K562 (cell line): Measurements from ENCODE around the gene KLKB1.

ENCODE experiments used
- EZH2 ChIP-seq: IDR thresholded peaks from 2 replicates; pipeline ENCODE4 v1.6.1; 2012; ENCODE audit warnings: low read depth, mild to moderate bottlenecking, inconsistent platforms, low read length, borderline replicate concordance
- HNRNPK ChIP-seq: fragments of 200-400 bp; formaldehyde crosslinking; IDR thresholded peaks from one replicate; pipeline ENCODE4 v1.6.1; 2018; ENCODE audit warnings: mild to moderate bottlenecking, low read depth, low read length; ENCODE audit not compliant: poor library complexity, severe bottlenecking
- STAG1 ChIP-seq: sonication (generic); formaldehyde crosslinking; IDR thresholded peaks from 2 replicates; pipeline ENCODE4 v1.5.0; 2020; ENCODE audit warnings: missing genetic modification reagents, borderline replicate concordance
- ZNF263 ChIP-seq: sonication (generic); formaldehyde crosslinking; IDR thresholded peaks from 2 replicates; pipeline ENCODE4 v1.8.0; 2022; ENCODE audit warnings: mild to moderate bottlenecking, missing genetic modification reagents, borderline replicate concordance
- TF ChIP-seq, protein P1 (sequence below), 3 experiments: IDR thresholded peaks in 2 of 3; conservative IDR thresholded peaks in 1 of 3; 2 replicates each; pipeline ENCODE4 v1.5.1; 2011 to 2012; ENCODE audit warnings: low read length in 3 of 3, mild to moderate bottlenecking in 3 of 3, control low read depth in 2 of 3, improper control_type of control experiment in 1 of 3, inconsistent platforms in 1 of 3, low read depth in 1 of 3, mixed read lengths in 1 of 3, moderate library complexity in 1 of 3; ENCODE audit not compliant: insufficient read depth in 2 of 3
- TF ChIP-seq, protein P2 (sequence below), 3 experiments: fragments of 200-800 bp in 1 of 3; fragments of 250-450 bp in 1 of 3; fragments of 450-650 bp in 1 of 3; sonication (Bioruptor Pico) in 1 of 3; sonication (Bioruptor generic) in 1 of 3; formaldehyde crosslinking in 1 of 3; IDR thresholded peaks; 2 replicates each; pipeline versions ENCODE4 v1.6.1 to v1.8.0; 2016 to 2022; ENCODE audit warnings: mild to moderate bottlenecking in 2 of 3, missing genetic modification characterization in 2 of 3, missing compliant biosample characterization in 1 of 3, moderate library complexity in 1 of 3

DNA sequence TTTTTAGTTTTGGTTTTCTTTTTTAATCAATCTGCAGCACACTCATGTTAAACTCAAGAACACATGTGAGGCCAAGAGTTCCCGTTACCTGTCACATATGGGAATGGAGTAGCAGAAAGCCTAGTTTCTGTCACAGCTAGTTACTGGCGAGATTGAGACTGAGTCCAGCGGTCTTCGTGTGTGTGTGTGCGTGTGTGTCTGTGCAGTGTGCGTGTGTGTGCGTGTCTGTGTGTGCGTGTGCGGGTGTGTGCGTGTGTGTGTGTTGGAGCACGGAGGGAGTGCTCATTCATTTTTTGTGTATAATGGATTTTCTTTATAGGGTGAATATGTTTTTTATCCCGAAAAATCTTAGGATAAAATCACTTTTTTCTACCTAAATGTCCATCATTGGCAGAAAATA, 57.8 kb downstream of the KLKB1 start:
- TF ChIP-seq, protein P1, sequence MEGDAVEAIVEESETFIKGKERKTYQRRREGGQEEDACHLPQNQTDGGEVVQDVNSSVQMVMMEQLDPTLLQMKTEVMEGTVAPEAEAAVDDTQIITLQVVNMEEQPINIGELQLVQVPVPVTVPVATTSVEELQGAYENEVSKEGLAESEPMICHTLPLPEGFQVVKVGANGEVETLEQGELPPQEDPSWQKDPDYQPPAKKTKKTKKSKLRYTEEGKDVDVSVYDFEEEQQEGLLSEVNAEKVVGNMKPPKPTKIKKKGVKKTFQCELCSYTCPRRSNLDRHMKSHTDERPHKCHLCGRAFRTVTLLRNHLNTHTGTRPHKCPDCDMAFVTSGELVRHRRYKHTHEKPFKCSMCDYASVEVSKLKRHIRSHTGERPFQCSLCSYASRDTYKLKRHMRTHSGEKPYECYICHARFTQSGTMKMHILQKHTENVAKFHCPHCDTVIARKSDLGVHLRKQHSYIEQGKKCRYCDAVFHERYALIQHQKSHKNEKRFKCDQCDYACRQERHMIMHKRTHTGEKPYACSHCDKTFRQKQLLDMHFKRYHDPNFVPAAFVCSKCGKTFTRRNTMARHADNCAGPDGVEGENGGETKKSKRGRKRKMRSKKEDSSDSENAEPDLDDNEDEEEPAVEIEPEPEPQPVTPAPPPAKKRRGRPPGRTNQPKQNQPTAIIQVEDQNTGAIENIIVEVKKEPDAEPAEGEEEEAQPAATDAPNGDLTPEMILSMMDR (IDR thresholded peaks at IDR 0.05 in 2 of 3, conservative IDR thresholded peaks at IDR 0.05 in 1 of 3; ENCODE audit: insufficient read depth in 2 of 3, low read depth in 1 of 3, low read length in 3 of 3), result no peak
- TF ChIP-seq EZH2 (no peak), HNRNPK (no peak), STAG1 (CRISPR knock-in tag) (no peak), ZNF263 (CRISPR knock-in tag) (no peak)
- TF ChIP-seq, protein P2, sequence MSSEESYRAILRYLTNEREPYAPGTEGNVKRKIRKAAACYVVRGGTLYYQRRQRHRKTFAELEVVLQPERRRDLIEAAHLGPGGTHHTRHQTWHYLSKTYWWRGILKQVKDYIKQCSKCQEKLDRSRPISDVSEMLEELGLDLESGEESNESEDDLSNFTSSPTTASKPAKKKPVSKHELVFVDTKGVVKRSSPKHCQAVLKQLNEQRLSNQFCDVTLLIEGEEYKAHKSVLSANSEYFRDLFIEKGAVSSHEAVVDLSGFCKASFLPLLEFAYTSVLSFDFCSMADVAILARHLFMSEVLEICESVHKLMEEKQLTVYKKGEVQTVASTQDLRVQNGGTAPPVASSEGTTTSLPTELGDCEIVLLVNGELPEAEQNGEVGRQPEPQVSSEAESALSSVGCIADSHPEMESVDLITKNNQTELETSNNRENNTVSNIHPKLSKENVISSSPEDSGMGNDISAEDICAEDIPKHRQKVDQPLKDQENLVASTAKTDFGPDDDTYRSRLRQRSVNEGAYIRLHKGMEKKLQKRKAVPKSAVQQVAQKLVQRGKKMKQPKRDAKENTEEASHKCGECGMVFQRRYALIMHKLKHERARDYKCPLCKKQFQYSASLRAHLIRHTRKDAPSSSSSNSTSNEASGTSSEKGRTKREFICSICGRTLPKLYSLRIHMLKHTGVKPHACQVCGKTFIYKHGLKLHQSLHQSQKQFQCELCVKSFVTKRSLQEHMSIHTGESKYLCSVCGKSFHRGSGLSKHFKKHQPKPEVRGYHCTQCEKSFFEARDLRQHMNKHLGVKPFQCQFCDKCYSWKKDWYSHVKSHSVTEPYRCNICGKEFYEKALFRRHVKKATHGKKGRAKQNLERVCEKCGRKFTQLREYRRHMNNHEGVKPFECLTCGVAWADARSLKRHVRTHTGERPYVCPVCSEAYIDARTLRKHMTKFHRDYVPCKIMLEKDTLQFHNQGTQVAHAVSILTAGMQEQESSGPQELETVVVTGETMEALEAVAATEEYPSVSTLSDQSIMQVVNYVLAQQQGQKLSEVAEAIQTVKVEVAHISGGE (CRISPR knock-in tag; IDR thresholded peaks at IDR 0.05), result no peak
